Left forelimb (tissue), 1 donor: ENCODE results near the gene MICU2.

Source experiments
- DNase-seq: peaks from one replicate; pipeline ENCODE4 v3.0.0-alpha.2; 2018; ENCODE audit warnings: low spot score

MICU2 gene

DNA sequence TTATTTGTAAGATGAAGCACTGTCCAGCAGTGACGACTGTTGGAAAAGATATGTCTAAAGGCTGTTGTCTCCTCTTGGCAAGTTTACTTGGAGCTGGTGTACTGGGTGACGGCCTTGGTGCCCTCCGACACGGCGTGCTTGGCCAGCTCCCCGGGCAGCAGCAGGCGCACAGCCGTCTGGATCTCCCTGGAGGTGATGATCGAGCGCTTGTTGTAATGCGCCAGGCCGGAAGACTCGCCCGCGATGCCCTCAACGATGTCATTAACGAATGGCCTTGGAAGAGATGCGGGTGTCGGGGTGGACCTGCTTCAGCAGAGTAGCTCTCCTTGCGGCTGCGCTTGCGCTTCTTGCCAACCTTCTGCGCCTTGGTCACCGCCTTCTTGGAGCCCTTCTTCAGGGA, 120.2 kb downstream of the MICU2 start:
- DNase-seq: no peak

DNA sequence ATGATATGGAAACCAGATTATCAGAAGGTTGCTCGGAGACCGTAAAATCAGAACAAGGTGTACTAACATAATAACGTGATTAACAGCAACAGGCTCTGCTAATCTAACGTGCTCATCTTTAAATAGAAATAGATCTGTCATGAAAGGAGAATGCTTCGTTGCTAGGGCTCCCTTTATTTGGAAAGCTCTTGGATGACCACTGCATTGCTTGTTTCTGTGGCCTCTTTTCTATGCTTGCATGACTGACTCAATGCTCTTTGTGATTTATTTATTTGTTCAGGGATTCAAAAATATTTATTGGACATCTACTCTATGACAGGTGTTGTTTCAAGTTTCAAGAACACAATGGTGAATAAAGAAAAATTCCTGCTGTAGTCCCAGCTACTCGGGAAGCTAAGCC, 122.6 kb downstream of the MICU2 start:
- DNase-seq: no peak

- no peak for DNase-seq
These were observed 124.8 kb downstream of the MICU2 start for GRCh38 chr13:21478881-21479808.

DNA sequence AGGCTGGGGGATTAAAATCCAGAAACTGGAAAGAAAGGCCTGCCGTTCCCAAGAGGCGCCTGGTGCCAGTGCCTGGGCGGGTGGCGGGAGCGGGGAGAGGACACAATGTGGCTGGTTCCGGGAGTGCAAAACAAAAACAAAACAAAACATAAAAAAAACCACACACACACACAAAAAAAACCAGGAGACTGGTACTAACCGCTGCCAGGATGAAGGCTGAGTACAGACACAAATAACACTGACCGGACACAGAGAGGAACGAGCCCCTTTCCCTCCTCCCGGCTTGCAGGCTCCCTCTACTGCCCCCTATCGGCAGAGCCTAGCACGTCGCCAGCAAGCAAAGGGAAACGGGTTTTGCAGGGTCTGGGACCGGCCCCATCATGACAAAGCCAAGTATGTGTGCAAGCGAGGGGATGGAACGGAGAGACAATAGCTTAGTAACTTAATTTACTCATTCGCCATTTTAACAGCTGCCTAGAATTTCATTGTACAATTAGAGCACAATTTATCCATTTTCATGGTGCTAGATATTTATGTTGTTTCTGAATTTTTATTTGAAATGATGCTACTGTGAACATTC, 127.0 kb downstream of the MICU2 start:
- peak; percentile 83 for DNase-seq

DNA sequence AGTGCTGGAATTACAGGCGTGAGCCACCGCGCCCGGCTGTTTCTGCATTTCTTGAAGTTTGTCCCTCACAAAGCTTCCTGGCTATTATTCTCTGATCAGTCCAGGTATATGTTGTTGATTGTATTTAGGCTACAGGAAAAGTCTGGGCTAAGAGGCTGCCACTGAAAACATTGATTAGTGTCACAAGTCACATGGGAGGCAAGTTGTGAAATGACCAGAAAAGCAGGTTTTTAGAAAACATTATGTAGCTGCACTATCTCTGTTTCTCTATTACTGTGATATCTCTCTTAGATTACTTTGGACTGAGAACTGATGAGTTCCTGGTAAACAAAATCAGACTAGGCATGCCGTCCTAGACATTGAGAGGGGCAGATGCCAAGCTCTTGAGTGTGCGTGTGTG, 128.9 kb downstream of the MICU2 start:
- DNase-seq: no peak

GRCh38 chr13:21470785-21471184, 133.2 kb downstream of the MICU2 start:
- no peak for DNase-seq

GRCh38 chr13:21466527-21466926, 137.4 kb downstream of the MICU2 start:
- no peak for DNase-seq

DNA sequence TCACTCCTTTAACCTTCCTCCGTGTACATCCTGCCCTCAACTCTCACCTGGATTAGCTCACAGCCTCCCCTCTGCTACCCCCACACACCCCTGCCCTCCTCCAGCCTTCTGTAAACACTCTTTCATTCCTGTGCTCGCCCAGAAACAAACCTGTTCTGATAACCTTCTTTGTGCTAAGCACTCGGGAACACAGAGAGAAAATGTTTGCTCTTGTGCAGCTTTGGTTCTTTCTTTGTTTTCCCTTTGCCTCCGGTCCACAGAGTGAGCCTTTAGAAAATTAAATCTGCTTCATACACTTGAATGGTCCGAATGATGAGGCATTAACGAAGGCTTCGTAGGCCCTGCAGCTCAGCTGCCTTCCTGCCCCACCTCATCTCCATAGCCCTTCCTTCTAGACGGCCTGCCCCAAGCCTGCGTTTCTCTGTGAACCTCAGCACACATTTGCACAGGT, 138.2 kb downstream of the MICU2 start:
- DNase-seq: no peak

GRCh38 chr13:21463424-21463823, 140.5 kb downstream of the MICU2 start:
- DNase-seq: no peak

DNA sequence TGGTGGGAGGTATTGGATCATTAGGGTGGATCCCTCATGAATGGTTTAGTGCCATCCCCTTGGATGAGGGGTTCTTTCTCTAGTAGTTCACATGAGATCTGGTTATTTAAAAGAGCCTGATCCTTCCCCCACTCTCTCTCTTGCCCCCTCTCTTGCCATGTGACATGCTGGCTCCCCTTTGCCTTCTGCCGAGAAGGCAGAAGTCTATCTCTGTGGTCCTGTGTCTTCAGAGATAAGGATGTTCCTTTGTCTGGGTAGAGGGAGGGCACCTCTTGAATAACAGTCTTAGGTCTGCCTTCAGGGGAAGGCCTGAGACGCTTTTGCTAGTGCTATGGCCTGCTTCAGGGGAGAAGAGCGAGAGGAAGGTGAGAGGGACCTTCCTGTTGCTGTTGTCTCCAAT, 142.8 kb downstream of the MICU2 start:
- no peak for DNase-seq

DNA sequence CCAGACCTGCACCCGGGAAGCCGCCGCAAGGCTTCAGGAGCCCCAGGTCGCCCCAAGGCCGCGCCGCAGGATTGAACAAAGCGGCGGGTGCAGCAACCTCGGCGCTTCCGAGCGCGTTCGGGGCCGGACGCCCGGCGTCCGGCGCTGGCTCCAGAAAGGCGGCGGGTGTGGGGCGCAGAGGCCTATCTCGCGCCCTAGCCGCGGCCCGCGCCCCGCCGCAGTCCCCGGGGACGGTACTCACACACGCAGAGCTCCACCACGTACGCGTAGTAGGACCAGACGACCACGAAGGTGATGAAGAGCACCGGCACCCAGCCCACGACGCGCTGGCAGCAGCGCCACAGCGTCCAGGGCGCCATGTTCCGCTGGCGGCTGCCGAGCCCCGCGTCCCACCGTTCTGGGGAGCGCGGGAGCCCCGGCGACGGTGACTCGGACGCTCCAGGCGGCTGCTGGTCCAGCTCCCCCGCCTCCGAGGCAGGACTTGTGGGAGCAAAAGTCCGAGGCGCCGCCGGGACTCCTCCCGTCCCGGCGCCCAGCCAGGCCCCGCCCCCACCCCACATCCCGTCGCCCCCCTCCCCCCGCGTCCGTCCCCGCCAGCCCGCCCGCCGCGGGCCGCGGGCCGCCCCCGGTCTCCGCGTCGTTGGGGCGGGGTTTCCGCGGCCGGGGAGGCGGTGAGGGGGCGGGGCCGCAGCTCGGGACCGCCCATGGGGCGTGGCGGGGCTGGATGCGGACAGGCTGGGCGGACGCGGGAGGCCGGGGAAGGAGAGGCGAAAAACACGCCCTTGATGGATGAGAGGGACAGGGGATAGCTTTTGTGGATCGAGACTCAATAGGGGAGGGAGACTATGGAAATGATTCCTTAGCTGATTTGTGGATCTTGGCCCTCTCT, 144.9 kb downstream of the MICU2 start, which contains the start of gene ZDHHC20:
Gene ZDHHC20 (minus strand): TSS at position 491 of the 889 bp plus-strand sequence. CDS start 132 bp downstream, at position 359.
- DNase-seq: peak; percentile 94

- DNase-seq: no peak
These were observed 145.5 kb downstream of the MICU2 start for GRCh38 chr13:21458451-21458812.

DNA sequence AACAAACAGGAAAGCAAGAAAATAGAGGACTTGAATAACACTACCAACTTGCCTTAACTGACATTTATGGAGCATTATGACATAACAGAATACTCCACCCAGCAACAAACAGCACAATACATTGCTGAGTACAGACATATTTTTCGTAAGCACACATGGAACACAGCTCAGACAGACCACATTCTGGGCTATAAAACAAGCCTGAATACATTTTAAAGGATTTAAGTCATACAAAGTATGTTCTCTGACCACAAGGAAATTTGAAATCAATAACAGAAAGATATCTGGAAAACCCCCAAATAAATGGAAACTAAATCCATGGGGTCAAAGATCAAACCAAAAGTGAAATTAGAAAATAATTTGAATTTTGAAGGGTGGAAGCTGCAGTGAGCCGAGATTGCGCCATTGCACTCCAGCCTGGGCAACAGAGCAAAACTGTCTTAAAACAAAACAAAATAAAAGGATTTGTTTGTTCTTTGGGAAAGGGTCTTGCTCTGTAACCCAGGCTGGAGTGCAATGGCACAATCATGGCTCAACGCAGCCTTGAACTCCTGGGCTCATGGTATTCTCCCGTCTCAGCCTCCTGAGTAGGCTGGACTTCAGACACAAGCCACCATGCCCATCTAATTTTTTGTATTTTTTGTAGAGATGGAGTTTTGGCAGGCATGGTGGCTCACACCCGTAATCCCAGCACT, 150.4 kb downstream of the MICU2 start:
- no peak for DNase-seq

DNA sequence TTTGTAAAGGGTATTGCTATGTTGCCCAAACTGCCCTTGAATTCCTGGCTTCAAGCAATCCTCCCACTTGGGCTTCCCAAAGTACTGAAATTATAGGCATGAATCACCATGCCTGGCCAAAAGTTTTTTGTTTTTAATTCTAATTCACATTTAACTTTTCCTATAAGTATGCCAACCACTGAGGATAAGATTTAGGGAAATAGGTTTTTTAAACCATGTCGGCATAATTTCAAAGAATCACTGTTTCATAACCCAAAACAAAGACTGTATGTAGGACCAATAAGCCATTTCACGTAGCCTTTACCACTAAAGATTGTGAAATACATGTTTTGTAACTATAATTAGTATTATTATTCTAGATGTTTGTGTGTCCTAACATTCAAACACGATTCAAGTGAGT, 153.0 kb downstream of the MICU2 start:
- DNase-seq: no peak

DNA sequence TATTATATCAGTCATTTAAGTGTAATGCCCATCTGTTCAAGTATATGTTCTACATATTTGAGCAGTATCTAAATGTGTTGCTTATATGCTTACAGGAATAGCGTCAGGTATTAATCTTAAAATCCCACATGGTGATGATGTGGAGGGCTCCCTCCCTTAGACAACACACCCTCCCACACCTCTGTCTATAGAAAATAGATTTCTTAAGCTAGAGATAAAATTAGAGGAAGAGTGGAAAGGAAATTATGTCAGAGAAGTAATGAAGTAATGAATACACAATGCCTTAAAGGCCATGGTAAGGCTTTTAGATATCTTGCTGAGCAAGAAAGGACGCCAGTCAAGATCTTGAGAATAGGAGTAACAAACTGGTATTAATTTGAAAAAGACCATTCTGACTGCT, 157.3 kb downstream of the MICU2 start:
- DNase-seq: no peak

GRCh38 chr13:21445759-21446158, 158.2 kb downstream of the MICU2 start:
- no peak for DNase-seq

- DNase-seq: no peak
These were observed 160.8 kb downstream of the MICU2 start for GRCh38 chr13:21443171-21443570.
